ENCODE data around the gene FBXO17.
"Not testable (repeated sequence)": the region's sequence is repeated elsewhere in the genome, so short reads cannot be mapped to it uniquely, and the experiment has no call there.

Gene FBXO17

DNA sequence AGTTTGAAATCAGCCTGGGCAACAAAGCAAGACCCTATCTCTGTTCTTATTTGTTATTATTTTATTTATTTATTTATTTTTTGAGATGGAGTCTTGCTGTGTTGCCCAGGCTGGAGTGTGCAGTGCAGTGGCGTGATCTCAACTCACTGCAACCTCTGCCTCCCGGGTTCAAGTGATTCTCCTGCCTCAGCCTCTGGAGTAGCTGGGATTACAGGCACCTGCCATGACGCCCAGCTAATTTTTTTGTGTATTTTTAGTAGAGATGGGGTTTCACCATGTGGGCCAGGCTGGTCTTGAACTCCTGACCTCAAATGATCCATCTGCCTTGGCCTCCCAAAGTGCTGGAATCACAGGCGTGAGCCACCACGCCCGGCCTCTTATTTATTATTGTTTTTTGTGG is 12.2 kb upstream of the FBXO17 start:
- H3K36me3 ChIP-seq (ENCODE audit: insufficient read depth, low read length); H3K79me2 ChIP-seq (ENCODE audit: insufficient read depth, low read length); H2AFZ ChIP-seq (ENCODE audit: low read length); H4K20me1 ChIP-seq (ENCODE audit: insufficient read depth, low read length); H3K9me2 ChIP-seq (ENCODE audit: low read depth, low read length); H3K9me3 ChIP-seq (ENCODE audit: low read length); H3K27ac ChIP-seq (ENCODE audit: low read depth, low read length, poor library complexity, severe bottlenecking); H3K4me2 ChIP-seq (ENCODE audit: low read length); H3K27me3 ChIP-seq (ENCODE audit: insufficient read depth, low read length); H3K4me3 ChIP-seq (ENCODE audit: low read depth, low read length, poor library complexity, severe bottlenecking); H3K4me1 ChIP-seq (ENCODE audit: insufficient read depth, low read length, severe bottlenecking); H3K9ac ChIP-seq (ENCODE audit: low read length); H3F3A ChIP-seq (ENCODE audit: insufficient read depth, low read length): not testable (repeated sequence)

DNA sequence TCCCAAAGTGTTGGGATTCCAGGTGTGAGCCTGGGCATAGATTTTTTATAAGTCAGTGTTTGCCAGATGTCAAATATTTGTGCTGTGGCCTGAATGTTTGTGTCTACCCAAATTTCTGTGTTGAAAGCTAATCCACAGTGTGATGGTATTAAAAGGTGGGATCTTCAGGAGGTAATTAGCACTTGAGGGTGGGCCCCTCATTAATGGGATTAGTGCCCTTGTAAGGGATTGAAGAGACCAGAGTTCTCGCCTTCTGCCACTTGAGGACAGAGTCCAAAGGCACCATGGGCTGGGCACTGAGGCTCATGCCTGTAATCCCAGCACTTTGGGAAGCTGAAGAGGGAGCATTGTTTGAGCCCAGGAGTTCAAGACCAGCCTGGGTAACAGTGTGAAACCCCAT is 9.7 kb upstream of the FBXO17 start:
- no peaks in the 10 kb centered on the region for H3K4me1 ChIP-seq (ENCODE audit: insufficient read depth, low read length, severe bottlenecking)
- no peak overlapping the region for H3K27ac ChIP-seq (ENCODE audit: low read depth, low read length, poor library complexity, severe bottlenecking)
- H3K9me2 ChIP-seq (ENCODE audit: low read depth, low read length) = no peaks in the 10 kb centered on the region
- H3F3A ChIP-seq (ENCODE audit: insufficient read depth, low read length) = no peaks in the 10 kb centered on the region
- H2AFZ ChIP-seq (ENCODE audit: low read length) = no peak overlapping the region
- H3K9ac ChIP-seq (ENCODE audit: low read length) = no peak overlapping the region
- peaks cover 5% of the 10 kb centered on the region; the same call in 1 of the 2 replicates for H3K9me3 ChIP-seq (ENCODE audit: low read length)
- no peaks in the 10 kb centered on the region for H3K36me3 ChIP-seq (ENCODE audit: insufficient read depth, low read length)
- no peak overlapping the region for H3K4me2 ChIP-seq (ENCODE audit: low read length)
- H3K27me3 ChIP-seq (ENCODE audit: insufficient read depth, low read length) = peaks cover 4% of the 10 kb centered on the region; the same call in 1 of the 2 replicates
- no peaks in the 10 kb centered on the region for H3K79me2 ChIP-seq (ENCODE audit: insufficient read depth, low read length)
- TF ChIP-seq EZH2 (IDR thresholded peaks at IDR 0.05; ENCODE audit: borderline replicate concordance, low read length) = no peak
- TF ChIP-seq, protein P1, sequence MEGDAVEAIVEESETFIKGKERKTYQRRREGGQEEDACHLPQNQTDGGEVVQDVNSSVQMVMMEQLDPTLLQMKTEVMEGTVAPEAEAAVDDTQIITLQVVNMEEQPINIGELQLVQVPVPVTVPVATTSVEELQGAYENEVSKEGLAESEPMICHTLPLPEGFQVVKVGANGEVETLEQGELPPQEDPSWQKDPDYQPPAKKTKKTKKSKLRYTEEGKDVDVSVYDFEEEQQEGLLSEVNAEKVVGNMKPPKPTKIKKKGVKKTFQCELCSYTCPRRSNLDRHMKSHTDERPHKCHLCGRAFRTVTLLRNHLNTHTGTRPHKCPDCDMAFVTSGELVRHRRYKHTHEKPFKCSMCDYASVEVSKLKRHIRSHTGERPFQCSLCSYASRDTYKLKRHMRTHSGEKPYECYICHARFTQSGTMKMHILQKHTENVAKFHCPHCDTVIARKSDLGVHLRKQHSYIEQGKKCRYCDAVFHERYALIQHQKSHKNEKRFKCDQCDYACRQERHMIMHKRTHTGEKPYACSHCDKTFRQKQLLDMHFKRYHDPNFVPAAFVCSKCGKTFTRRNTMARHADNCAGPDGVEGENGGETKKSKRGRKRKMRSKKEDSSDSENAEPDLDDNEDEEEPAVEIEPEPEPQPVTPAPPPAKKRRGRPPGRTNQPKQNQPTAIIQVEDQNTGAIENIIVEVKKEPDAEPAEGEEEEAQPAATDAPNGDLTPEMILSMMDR (IDR thresholded peaks at IDR 0.05; ENCODE audit: low read length) = no peak
- no peaks in the 10 kb centered on the region for H4K20me1 ChIP-seq (ENCODE audit: insufficient read depth, low read length)
- no peak overlapping the region for H3K4me3 ChIP-seq (ENCODE audit: low read depth, low read length, poor library complexity, severe bottlenecking)

DNA sequence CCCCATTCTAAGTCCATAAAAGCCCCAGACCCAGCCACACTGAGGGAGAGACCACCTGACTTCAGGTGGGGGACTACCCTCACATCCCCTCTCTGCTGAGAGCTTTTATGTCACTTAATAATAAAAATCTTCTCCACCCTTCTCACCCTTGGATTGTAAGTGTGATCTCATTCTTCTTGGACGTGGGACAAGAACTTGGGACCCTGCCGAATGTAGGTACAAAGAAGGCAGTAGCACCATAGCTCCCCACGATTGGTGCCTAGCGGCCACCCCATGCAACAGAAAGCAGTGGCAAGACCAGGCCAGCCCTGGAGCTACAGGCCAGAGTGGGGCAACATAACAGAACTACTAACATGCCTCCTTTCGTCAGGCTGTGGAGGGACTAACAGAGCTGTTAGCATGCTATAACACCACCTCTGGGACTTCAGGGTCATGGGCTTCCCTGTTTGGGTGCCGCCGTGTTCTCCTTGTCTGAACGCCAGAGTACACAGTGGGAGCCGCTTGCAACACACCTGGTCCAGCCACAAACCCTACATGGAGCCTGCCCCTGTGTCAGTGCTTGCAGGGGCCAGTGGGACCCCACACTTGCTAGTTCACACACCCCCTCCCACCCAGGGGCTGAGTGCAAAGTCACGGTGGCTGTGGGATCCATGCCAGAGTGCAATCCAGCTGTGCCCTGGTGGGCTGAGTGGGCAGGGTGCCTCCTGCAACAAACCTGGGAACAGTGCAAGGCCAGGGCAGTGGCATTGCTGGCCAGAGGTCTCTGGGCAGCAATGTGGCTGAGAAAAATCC is 5.2 kb upstream of the FBXO17 start:
- Histone ChIP-seq H3K4me2 (ENCODE audit: low read length) (no peak overlapping the region), H3K79me2 (ENCODE audit: insufficient read depth, low read length) (no peaks in the 10 kb centered on the region), H2AFZ (ENCODE audit: low read length) (no peak overlapping the region), H3K9me3 (ENCODE audit: low read length) (peaks cover 5% of the 10 kb centered on the region; the same call in 1 of the 2 replicates), H3K4me3 (ENCODE audit: low read depth, low read length, poor library complexity, severe bottlenecking) (no peak overlapping the region), H3K4me1 (ENCODE audit: insufficient read depth, low read length, severe bottlenecking) (no peaks in the 10 kb centered on the region), H3K9me2 (ENCODE audit: low read depth, low read length) (no peaks in the 10 kb centered on the region), H4K20me1 (ENCODE audit: insufficient read depth, low read length) (no peaks in the 10 kb centered on the region), H3K27me3 (ENCODE audit: insufficient read depth, low read length) (peaks cover 3% of the 10 kb centered on the region; the same call in 1 of the 2 replicates), H3K27ac (ENCODE audit: low read depth, low read length, poor library complexity, severe bottlenecking) (no peak overlapping the region), H3K36me3 (ENCODE audit: insufficient read depth, low read length) (no peaks in the 10 kb centered on the region; the same call in 1 of the 2 replicates), H3K9ac (ENCODE audit: low read length) (no peak overlapping the region), H3F3A (ENCODE audit: insufficient read depth, low read length) (no peaks in the 10 kb centered on the region)
- TF ChIP-seq, protein P1 (IDR thresholded peaks at IDR 0.05; ENCODE audit: low read length) = no peak
- TF ChIP-seq EZH2 (IDR thresholded peaks at IDR 0.05; ENCODE audit: borderline replicate concordance, low read length) = no peak

DNA sequence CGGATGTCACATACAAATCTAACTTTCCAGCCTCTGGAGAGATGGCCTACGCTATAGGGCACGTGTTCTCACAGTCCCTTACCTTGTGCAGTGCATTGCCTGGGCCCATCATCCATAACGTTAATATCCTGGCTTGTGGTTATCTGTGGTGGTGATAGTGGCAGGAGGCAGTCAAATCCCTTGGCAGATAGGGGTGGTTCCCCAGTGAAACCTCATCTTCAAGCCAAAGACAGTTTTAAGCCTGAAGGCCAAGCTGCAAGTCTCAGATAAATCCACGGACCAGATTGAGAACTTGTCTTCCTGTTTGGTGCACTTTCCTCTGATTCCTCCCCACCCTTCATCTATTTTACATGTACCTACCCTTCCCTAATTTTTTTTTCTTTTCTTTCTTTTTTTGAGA is 4.3 kb upstream of the FBXO17 start:
- Histone ChIP-seq H3K27ac (ENCODE audit: low read depth, low read length, poor library complexity, severe bottlenecking) (no peak overlapping the region), H3K9me3 (ENCODE audit: low read length) (peaks cover 5% of the 10 kb centered on the region; the same call in 1 of the 2 replicates), H3K4me3 (ENCODE audit: low read depth, low read length, poor library complexity, severe bottlenecking) (no peak overlapping the region), H3F3A (ENCODE audit: insufficient read depth, low read length) (no peaks in the 10 kb centered on the region), H2AFZ (ENCODE audit: low read length) (no peak overlapping the region), H3K9me2 (ENCODE audit: low read depth, low read length) (no peaks in the 10 kb centered on the region), H3K79me2 (ENCODE audit: insufficient read depth, low read length) (no peaks in the 10 kb centered on the region), H3K27me3 (ENCODE audit: insufficient read depth, low read length) (no peaks in the 10 kb centered on the region; the same call in 1 of the 2 replicates), H3K4me1 (ENCODE audit: insufficient read depth, low read length, severe bottlenecking) (no peaks in the 10 kb centered on the region), H4K20me1 (ENCODE audit: insufficient read depth, low read length) (no peaks in the 10 kb centered on the region), H3K9ac (ENCODE audit: low read length) (no peak overlapping the region), H3K4me2 (ENCODE audit: low read length) (no peak overlapping the region), H3K36me3 (ENCODE audit: insufficient read depth, low read length) (no peaks in the 10 kb centered on the region; the same call in 1 of the 2 replicates)
- TF ChIP-seq, protein P1 (IDR thresholded peaks at IDR 0.05; ENCODE audit: low read length) = no peak
- no peak for TF ChIP-seq EZH2 (IDR thresholded peaks at IDR 0.05; ENCODE audit: borderline replicate concordance, low read length)

All from OCI-LY1 (cell line).